Neuronal stem cell (in vitro differentiated cells): ENCODE results near the gene SNX25.
"Not testable (repeated sequence)": the region's sequence is repeated elsewhere in the genome, so short reads cannot be mapped to it uniquely, and the experiment has no call there.

Source experiments
- DNase-seq: peaks from one replicate; pipeline ENCODE4 v3.0.0-alpha.2; 2013; ENCODE audit warnings: low spot score
- H2AFZ ChIP-seq: one replicate; pipeline ENCODE4 v1.6.1; 2013; ENCODE audit warnings: mild to moderate bottlenecking, low read length, inconsistent platforms
- H2AK5ac ChIP-seq: 2 replicates; pipeline ENCODE4 v1.6.1; 2013; ENCODE audit warnings: low read depth, mild to moderate bottlenecking, inconsistent platforms, low read length, moderate library complexity, mixed read lengths
- H2BK120ac ChIP-seq: 2 replicates; pipeline ENCODE4 v1.6.1; 2013; ENCODE audit warnings: low read depth, mild to moderate bottlenecking, inconsistent platforms, low read length, moderate library complexity, mixed read lengths
- H2BK12ac ChIP-seq: one replicate; pipeline ENCODE4 v1.6.1; 2013; ENCODE audit warnings: low read length, inconsistent platforms
- H2BK15ac ChIP-seq: 2 replicates; pipeline ENCODE4 v1.6.1; 2013; ENCODE audit warnings: mild to moderate bottlenecking, low read length, inconsistent platforms, mixed read lengths
- H2BK5ac ChIP-seq: one replicate; pipeline ENCODE4 v1.6.1; 2013; ENCODE audit warnings: inconsistent platforms, mild to moderate bottlenecking, low read length, moderate library complexity
- H3K14ac ChIP-seq: one replicate; pipeline ENCODE4 v1.6.1; 2013; ENCODE audit warnings: low read length, inconsistent platforms
- H3K18ac ChIP-seq: 2 replicates; pipeline ENCODE4 v1.6.1; 2013; ENCODE audit warnings: low read length, inconsistent platforms
- H3K23ac ChIP-seq: 2 replicates; pipeline ENCODE4 v1.6.1; 2013; ENCODE audit warnings: low read depth, mild to moderate bottlenecking, mixed read lengths, low read length, inconsistent platforms; ENCODE audit not compliant: poor library complexity
- H3K27ac ChIP-seq: replicated peaks from 3 replicates; pipeline ENCODE4 v1.5.1; 2013; ENCODE audit warnings: low read length, inconsistent platforms
- H3K27me3 ChIP-seq, 3 experiments: 2 replicates each; pipeline ENCODE4 v1.6.1; 2013; ENCODE audit warnings: low read length in 3 of 3, mild to moderate bottlenecking in 2 of 3, inconsistent platforms in 1 of 3, low read depth in 1 of 3, mixed read lengths in 1 of 3, moderate library complexity in 1 of 3; ENCODE audit not compliant: control insufficient read depth in 3 of 3, insufficient read depth in 3 of 3
- H3K36me3 ChIP-seq, 2 donors: replicated peaks in 1 of 2; 2 replicates each; pipeline ENCODE4 v1.6.1; 2013; ENCODE audit warnings: low read length in 2 of 2; ENCODE audit not compliant: control insufficient read depth in 2 of 2, insufficient read depth in 2 of 2
- H3K4ac ChIP-seq: 2 replicates; pipeline ENCODE4 v1.6.1; 2013; ENCODE audit warnings: inconsistent platforms, mild to moderate bottlenecking, low read length, moderate library complexity
- H3K4me1 ChIP-seq, 2 donors: 1 replicate in 1 of 2; 2 replicates in 1 of 2; pipeline ENCODE4 v1.6.1; 2013; ENCODE audit warnings: low read length in 2 of 2, low read depth in 1 of 2; ENCODE audit not compliant: control insufficient read depth in 2 of 2, insufficient read depth in 1 of 2
- H3K4me2 ChIP-seq: one replicate; pipeline ENCODE4 v1.6.1; 2013; ENCODE audit warnings: mild to moderate bottlenecking, low read length, inconsistent platforms; ENCODE audit not compliant: insufficient read depth, poor library complexity, severe bottlenecking
- H3K4me3 ChIP-seq, 2 donors: 2 replicates each; pipeline ENCODE4 v1.5.1; 2013; ENCODE audit warnings: low read length in 2 of 2, mild to moderate bottlenecking in 2 of 2, inconsistent platforms in 1 of 2, moderate library complexity in 1 of 2
- H3K79me1 ChIP-seq: one replicate; pipeline ENCODE4 v1.6.1; 2013; ENCODE audit warnings: low read depth, mild to moderate bottlenecking, inconsistent platforms, low read length, moderate library complexity
- H3K9ac ChIP-seq: one replicate; pipeline ENCODE4 v1.6.1; 2013; ENCODE audit warnings: mild to moderate bottlenecking, low read depth, low read length, inconsistent platforms; ENCODE audit not compliant: poor library complexity
- H3K9me3 ChIP-seq, 2 donors: replicated peaks in 1 of 2; 2 replicates each; pipeline versions ENCODE3 to v1.6.1; 2013; ENCODE audit warnings: low read length in 2 of 2, mild to moderate bottlenecking in 2 of 2, inconsistent platforms in 1 of 2, low read depth in 1 of 2, mixed read lengths in 1 of 2, moderate library complexity in 1 of 2; ENCODE audit not compliant: control insufficient read depth in 2 of 2, insufficient read depth in 1 of 2
- H4K8ac ChIP-seq: one replicate; pipeline ENCODE4 v1.6.1; 2013; ENCODE audit warnings: low read depth, mild to moderate bottlenecking, inconsistent platforms, low read length, moderate library complexity
- H4K91ac ChIP-seq: one replicate; pipeline ENCODE4 v1.6.1; 2013; ENCODE audit warnings: low read length, low read depth, mild to moderate bottlenecking, inconsistent platforms; ENCODE audit not compliant: poor library complexity
- WGBS, 2 donors: extraction: QIAGEN DNeasy Blood & Tissue Kit; methylation state at CpG; one replicate each; pipeline ENCODE4 v1.1.7; 2013; ENCODE audit warnings: missing lambda C conversion rate in 2 of 2, mixed read lengths in 1 of 2; ENCODE audit not compliant: insufficient read length in 2 of 2, insufficient replicate concordance in 1 of 2; ENCODE audit errors: extremely low coverage in 2 of 2; 5-methylcytosine and 5-hydroxymethylcytosine counted together

Gene SNX25

DNA sequence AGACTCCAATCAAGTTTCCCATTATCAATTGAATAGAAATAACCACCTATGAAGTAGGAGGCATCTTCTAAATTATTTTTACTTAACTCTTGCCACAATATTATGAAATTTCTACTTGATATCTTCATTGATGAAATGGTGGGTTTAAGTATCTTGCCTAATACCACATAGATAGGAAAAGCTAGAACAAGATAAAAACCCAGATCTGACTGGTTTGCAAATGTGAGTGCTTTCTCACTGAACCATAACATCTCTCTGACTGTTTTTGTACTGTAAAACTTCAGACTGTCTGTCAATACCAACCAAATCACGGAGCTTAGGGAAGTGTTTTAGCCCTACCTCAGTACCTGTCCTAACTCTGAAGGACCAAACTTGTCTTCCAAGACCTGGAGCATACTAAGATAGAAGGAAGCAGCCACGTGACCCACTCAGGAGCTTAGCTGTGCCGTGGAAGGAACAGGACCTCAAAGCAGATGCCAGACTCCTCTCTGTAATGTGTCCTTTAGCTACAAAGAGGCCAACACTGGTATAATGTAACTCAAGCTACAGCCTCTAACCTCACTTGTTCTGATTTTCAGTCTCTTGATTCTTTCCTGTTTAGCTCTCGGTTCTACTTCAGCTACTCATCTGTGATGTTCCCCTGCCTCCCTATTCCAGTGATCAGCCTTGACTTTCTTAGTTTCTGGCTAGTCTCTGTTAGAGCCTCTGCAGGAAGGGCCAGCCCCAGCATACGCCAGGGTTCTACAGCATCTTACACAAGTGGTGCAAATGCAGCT, 101.9 kb downstream of the SNX25 start:
- Histone ChIP-seq H3K4ac (no peak overlapping the region), H3K18ac (no peak overlapping the region), H3K36me3 (peaks cover 8 to 49% of the 10 kb centered on the region in 2 donors), H3K4me1 (peaks cover 8 to 12% of the 10 kb centered on the region in 2 donors), H3K27me3 (no peaks in the 10 kb centered on the region), H3K79me1 (no peaks in the 10 kb centered on the region), H2AK5ac (no peak overlapping the region), H4K8ac (no peak overlapping the region), H2BK120ac (no peak overlapping the region), H3K14ac (no peak overlapping the region), H3K23ac (no peak overlapping the region), H3K4me2 (no peak overlapping the region), H2AFZ (no peak overlapping the region), H3K4me3 (no peak overlapping the region), H2BK12ac (no peak overlapping the region), H3K9me3 (no peaks in the 10 kb centered on the region), H3K9ac (no peak overlapping the region), H2BK15ac (no peak overlapping the region), H4K91ac (no peak overlapping the region), H2BK5ac (no peak overlapping the region), H3K27ac (no peak overlapping the region)
- no CpG with 5 or more reads among the region's 5 CpGs for WGBS, 2 donors
- no peak for DNase-seq

DNA sequence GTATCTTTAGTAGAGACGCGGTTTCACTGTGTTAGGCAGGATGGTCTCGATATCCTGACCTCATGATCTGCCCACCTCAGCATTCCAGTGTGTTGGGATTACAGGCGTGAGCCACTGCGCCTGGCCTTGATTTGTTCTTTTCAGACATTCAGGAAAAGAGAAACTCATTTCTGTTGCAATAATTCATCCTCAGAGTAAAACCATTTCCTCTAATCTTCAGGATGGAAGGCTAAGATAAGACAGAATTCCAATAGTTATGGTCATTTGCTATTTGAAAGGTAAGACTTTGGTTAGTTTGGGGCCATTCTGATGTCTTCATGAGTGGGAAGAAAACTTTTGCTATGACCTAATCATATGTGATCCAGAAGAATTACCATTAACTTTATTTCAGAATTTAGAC, 103.3 kb downstream of the SNX25 start:
- H2BK12ac ChIP-seq: no peak overlapping the region
- WGBS, 2 donors: no CpG with 5 or more reads among the region's 5 CpGs
- H3K4me2 ChIP-seq: no peak overlapping the region
- no peak overlapping the region for H2BK15ac ChIP-seq
- no peak overlapping the region for H2AK5ac ChIP-seq
- peaks cover 12 to 49% of the 10 kb centered on the region in 2 donors for H3K36me3 ChIP-seq
- no peak overlapping the region for H4K8ac ChIP-seq
- H3K4me3 ChIP-seq: no peak overlapping the region
- no peak overlapping the region for H3K27ac ChIP-seq
- H3K9me3 ChIP-seq: peaks cover 0 to 3% of the 10 kb centered on the region in 2 donors
- H2BK5ac ChIP-seq: no peak overlapping the region
- no peak overlapping the region for H4K91ac ChIP-seq
- H3K14ac ChIP-seq: no peak overlapping the region
- no peak overlapping the region for H3K9ac ChIP-seq
- no peak overlapping the region for H3K18ac ChIP-seq
- H3K23ac ChIP-seq: no peak overlapping the region
- peaks cover 0 to 3% of the 10 kb centered on the region in 2 donors for H3K4me1 ChIP-seq
- H3K79me1 ChIP-seq: no peaks in the 10 kb centered on the region
- DNase-seq: no peak
- H3K27me3 ChIP-seq: no peaks in the 10 kb centered on the region
- no peak overlapping the region for H3K4ac ChIP-seq
- H2AFZ ChIP-seq: no peak overlapping the region
- H2BK120ac ChIP-seq: no peak overlapping the region

DNA sequence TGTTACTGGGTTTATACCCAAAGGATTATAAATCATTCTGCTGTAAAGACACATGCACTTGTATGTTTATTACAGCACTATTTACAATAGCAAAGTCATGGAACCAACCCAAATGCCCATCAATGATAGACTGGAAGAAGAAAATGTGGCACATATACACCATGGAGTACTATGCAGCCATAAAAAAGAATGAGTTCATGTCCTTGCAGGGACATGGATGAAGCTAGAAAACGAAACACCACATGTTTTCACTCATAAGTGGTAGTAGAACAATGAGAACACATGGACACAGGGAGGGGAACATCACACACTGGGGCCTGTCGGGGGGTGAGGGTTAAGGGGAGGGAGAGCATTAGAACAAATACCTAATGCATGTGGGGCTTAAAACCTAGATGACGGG, 108.1 kb downstream of the SNX25 start:
- no CpG with 5 or more reads among the region's 3 CpGs for WGBS, 2 donors

DNA sequence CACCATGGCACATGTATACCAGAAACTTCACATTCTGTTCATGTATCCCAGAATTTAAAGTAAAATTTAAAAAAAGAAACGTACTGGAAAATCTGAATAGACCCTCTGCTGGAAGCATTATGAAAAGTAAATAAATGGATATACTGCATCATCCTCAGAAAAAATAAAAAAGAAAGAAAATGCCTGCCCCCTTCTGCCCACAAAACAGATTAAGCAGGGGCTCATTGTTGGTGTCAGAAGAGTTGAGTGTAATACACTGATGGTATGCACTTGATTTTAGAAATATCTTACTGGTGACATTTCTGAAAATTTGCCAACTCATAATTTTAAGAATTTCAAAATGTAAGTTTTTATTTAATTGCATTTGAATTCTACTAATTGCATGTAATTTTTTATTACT, 108.5 kb downstream of the SNX25 start:
- H4K8ac ChIP-seq: no peak overlapping the region
- WGBS, 2 donors: no CpG with 5 or more reads among the region's 1 CpG
- no peak overlapping the region for H2BK15ac ChIP-seq
- no peak overlapping the region for H3K27ac ChIP-seq
- H3K27me3 ChIP-seq: no peaks in the 10 kb centered on the region
- H3K36me3 ChIP-seq: peaks cover 10 to 24% of the 10 kb centered on the region in 2 donors
- H3K4me2 ChIP-seq: no peak overlapping the region
- H3K23ac ChIP-seq: no peak overlapping the region
- H3K14ac ChIP-seq: no peak overlapping the region
- H2BK5ac ChIP-seq: no peak overlapping the region
- no peak overlapping the region for H3K4me3 ChIP-seq
- peaks cover 3 to 13% of the 10 kb centered on the region in 2 donors for H3K9me3 ChIP-seq
- H3K18ac ChIP-seq: no peak overlapping the region
- H2BK120ac ChIP-seq: no peak overlapping the region
- no peaks in the 10 kb centered on the region for H3K79me1 ChIP-seq
- H3K4me1 ChIP-seq: peaks cover 0 to 5% of the 10 kb centered on the region in 2 donors
- H2AFZ ChIP-seq: no peak overlapping the region
- no peak overlapping the region for H2AK5ac ChIP-seq
- DNase-seq: no peak
- no peak overlapping the region for H3K9ac ChIP-seq
- no peak overlapping the region for H4K91ac ChIP-seq
- no peak overlapping the region for H3K4ac ChIP-seq
- no peak overlapping the region for H2BK12ac ChIP-seq

More for the DNA sequence above, 108.1 kb downstream of the SNX25 start:
- H3K79me1 ChIP-seq, H4K8ac ChIP-seq, H3K18ac ChIP-seq, H3K27me3 ChIP-seq, H3K4me3 ChIP-seq, H2AK5ac ChIP-seq, H3K14ac ChIP-seq, H3K4me2 ChIP-seq, H3K23ac ChIP-seq, H3K27ac ChIP-seq, H4K91ac ChIP-seq, H2BK5ac ChIP-seq, H2BK120ac ChIP-seq, H2AFZ ChIP-seq, H2BK12ac ChIP-seq, H3K4me1 ChIP-seq, H3K9ac ChIP-seq, H3K4ac ChIP-seq, DNase-seq, H2BK15ac ChIP-seq: not testable (repeated sequence)
- Histone ChIP-seq H3K9me3 (peaks cover 3 to 13% of the 10 kb centered on the region in 2 donors), H3K36me3 (peaks cover 12 to 28% of the 10 kb centered on the region in 2 donors)
